Type B pancreatic cell (in vitro differentiated cells): ENCODE results near the gene PPP1R26. TPM values are rescaled to one million over a fixed set of nuclear protein-coding genes. Genes with fewer than 3 reads are reported as not detected.

Experiments used
- DNase-seq: peaks from one replicate; pipeline ENCODE4 v3.0.0; 2021; ENCODE audit warnings: mixed read lengths; ENCODE audit not compliant: unreplicated experiment; ENCODE audit errors: extremely low spot score
- H3K27ac Mint-ChIP-seq: 2 replicates; pipeline ENCODE4 v1.8.0; 2021; ENCODE audit warnings: mild to moderate bottlenecking, mixed read lengths
- H3K27me3 Mint-ChIP-seq: 2 replicates; pipeline ENCODE4 v1.8.0; 2021; ENCODE audit warnings: mixed read lengths
- H3K36me3 Mint-ChIP-seq: 2 replicates; pipeline ENCODE4 v1.8.0; 2021; ENCODE audit warnings: mixed read lengths
- H3K4me1 Mint-ChIP-seq: one replicate; pipeline ENCODE4 v1.8.0; 2021; ENCODE audit warnings: mixed read lengths; ENCODE audit not compliant: unreplicated experiment
- H3K4me3 Mint-ChIP-seq: 2 replicates; pipeline ENCODE4 v1.8.0; 2021; ENCODE audit warnings: mild to moderate bottlenecking, mixed read lengths
- H3K9me3 Mint-ChIP-seq: 2 replicates; pipeline ENCODE4 v1.8.0; 2021; ENCODE audit warnings: mixed read lengths
- CTCF ChIP-seq: fragments of 200-600 bp; sonication (generic); conservative IDR thresholded peaks from 2 replicates; pipeline ENCODE4 v1.5.0; 2021; ENCODE audit warnings: antibody characterized with exemption, mild to moderate bottlenecking
- total RNA-seq: library from RNA; stranded (reverse); gene quantifications from 2 replicates; pipeline ENCODE4 v1.2.1, GENCODE V29; 2021; ENCODE audit warnings: low replicate concordance

The PPP1R26 gene
- total RNA-seq, 1 donor from 2014 or later: 24.2 TPM

DNA sequence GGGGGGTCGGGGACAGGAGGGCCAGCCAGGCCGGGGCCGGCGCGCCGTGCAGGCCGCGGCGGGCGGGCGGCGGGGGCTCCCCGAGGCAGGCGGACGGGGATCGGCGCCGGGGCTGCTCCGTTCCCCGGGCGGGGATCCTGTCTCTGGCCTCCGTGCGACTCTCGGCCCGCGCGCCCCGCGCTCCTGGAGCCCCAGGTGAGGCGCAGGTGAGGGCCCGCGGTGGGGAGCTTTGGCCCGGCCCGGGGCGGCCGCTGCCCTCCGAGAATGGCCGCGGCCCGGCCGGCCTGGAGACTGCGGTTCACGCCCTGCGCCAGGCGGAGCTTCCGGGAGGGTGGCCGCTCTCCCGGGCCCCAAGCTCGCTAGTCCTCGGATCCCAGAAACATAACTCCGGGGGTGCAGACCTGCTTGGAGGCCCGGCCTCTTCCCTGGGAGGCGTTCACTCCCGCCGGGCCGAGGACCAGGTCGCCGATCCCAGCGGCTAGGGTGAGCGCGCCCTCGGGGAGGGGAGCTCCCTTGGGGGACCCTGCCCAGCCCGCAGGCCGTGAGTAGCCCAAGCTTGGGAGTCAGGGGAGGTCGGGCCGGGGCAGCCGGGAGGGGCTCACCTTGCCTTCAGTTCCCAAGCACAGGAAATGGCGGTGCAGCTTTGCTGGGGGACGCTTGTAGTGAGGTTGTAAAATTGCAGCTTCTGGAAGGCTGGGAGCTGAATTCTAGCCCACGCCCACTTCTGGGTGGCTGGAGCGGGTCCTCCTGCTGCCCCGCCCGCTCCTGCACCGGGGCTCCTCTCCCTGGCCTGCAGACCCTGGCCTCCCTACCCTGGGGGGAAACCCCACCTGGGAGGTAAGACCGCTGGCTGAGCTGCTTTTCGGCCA is 723 bp downstream of the PPP1R26 start:
- no peaks in the 10 kb centered on the region for H3K9me3 Mint-ChIP-seq
- no peak overlapping the region for H3K27ac Mint-ChIP-seq
- TF ChIP-seq CTCF: no peak
- H3K27me3 Mint-ChIP-seq: no peaks in the 10 kb centered on the region
- H3K4me3 Mint-ChIP-seq: peak overlapping the region; percentile 82
- no peaks in the 10 kb centered on the region for H3K36me3 Mint-ChIP-seq
- DNase-seq: no peak
- peaks cover 5% of the 10 kb centered on the region for H3K4me1 Mint-ChIP-seq

DNA sequence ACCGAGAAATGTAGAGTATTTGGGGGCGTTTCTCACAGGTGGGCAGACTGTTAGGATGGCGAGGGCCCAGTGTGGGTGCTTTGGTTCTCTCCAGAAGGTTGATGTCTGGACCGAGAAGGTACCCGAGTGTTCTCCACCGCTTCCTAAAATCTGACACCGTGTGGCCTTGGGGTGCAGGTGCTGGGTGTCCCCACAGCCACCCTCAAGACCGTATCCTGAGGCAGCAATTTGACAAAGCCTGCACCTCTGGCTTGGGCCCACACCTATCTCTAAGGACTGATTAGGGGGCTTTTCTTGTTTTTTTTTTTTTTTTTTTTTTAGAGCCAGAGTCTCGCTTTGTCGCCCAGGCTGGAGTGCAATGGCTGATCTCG is 1.3 kb downstream of the PPP1R26 start:
- no peaks in the 10 kb centered on the region for H3K9me3 Mint-ChIP-seq
- no peaks in the 10 kb centered on the region for H3K27me3 Mint-ChIP-seq
- peaks cover 5% of the 10 kb centered on the region for H3K4me1 Mint-ChIP-seq
- no peak for DNase-seq
- no peak for TF ChIP-seq CTCF
- H3K27ac Mint-ChIP-seq: no peak overlapping the region
- peak overlapping the region; percentile 82 for H3K4me3 Mint-ChIP-seq
- H3K36me3 Mint-ChIP-seq: no peaks in the 10 kb centered on the region

DNA sequence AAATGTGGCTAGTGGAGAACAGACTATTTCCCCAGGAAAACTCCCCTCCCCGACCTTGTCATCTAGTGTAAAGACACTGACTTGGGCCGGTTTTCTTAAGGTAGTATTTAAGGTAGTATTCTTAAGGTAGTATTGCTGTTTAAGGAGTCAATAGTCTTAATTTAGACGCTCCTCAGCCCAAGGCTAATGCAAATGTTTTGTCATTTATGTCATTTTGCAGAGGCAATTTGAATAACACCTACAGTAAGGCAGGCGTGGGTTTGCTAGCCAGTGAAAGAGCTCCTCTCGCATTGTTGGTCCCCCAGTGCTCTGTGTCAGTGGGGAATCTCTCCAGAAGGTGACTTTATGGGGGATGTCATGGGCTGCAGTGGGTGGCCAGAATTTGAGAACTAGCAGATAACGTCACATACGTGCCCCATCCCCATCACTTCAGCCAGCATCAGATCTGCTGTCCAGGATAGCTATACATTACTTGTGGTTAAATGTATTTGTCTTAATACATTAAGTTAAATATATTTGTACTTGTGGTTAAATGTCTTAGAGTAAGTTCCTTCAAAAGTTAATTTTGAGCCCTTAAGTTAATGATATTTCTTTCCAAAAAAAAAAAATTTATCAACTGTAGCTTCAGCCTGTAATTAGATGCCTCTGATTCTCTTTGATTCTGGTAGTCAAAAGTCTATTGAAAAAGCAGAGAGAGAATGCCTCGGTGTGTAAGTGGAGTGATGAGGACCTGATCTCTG is 2.6 kb downstream of the PPP1R26 start:
- DNase-seq: no peak
- Mint-ChIP-seq H3K4me3 (peak overlapping the region; percentile 61), H3K27me3 (no peaks in the 10 kb centered on the region), H3K9me3 (no peaks in the 10 kb centered on the region), H3K36me3 (no peaks in the 10 kb centered on the region), H3K27ac (no peak overlapping the region), H3K4me1 (peaks cover 5% of the 10 kb centered on the region)
- TF ChIP-seq CTCF: no peak

GRCh38 chr9:135484460-135485277 is 5.1 kb downstream of the PPP1R26 start:
- H3K9me3 Mint-ChIP-seq: no peaks in the 10 kb centered on the region
- H3K36me3 Mint-ChIP-seq: no peaks in the 10 kb centered on the region
- no peak for DNase-seq
- no peak overlapping the region for H3K27ac Mint-ChIP-seq
- no peak for TF ChIP-seq CTCF
- no peak overlapping the region for H3K4me3 Mint-ChIP-seq
- peaks cover 5% of the 10 kb centered on the region for H3K4me1 Mint-ChIP-seq
- H3K27me3 Mint-ChIP-seq: no peaks in the 10 kb centered on the region

GRCh38 chr9:135485385-135485784 is 5.8 kb downstream of the PPP1R26 start:
- Mint-ChIP-seq H3K9me3 (no peaks in the 10 kb centered on the region), H3K36me3 (no peaks in the 10 kb centered on the region), H3K4me1 (peaks cover 5% of the 10 kb centered on the region), H3K27me3 (no peaks in the 10 kb centered on the region), H3K27ac (no peak overlapping the region), H3K4me3 (no peak overlapping the region)
- TF ChIP-seq CTCF: no peak
- no peak for DNase-seq
